ENCODE data around the gene TAF15.

The TAF15 gene

GRCh38 chr17:35808962-35809854 lies at the start of gene TAF15:
TAF15 (plus strand) TSS chr17:35809484; CDS start chr17:35809570, 86 bp downstream.
- peak; percentile 99 for DNase-seq (ENCODE audit: low spot score)

GRCh38 chr17:35760587-35760986 lies 48.7 kb upstream of the TAF15 start, which contains the start of gene C17orf50:
C17orf50 (plus strand) TSS chr17:35760887; CDS start chr17:35760942, 55 bp downstream.
- no peak for DNase-seq (ENCODE audit: low spot score)

- DNase-seq (ENCODE audit: low spot score): no peak
These were observed 47.7 kb upstream of the TAF15 start for GRCh38 chr17:35761601-35762000.

- no peak for DNase-seq (ENCODE audit: low spot score)
These were observed 45.5 kb upstream of the TAF15 start for GRCh38 chr17:35763767-35764122.

GRCh38 chr17:35764123-35764991 lies 44.9 kb upstream of the TAF15 start:
- DNase-seq (ENCODE audit: low spot score): peak; percentile 93

- DNase-seq (ENCODE audit: low spot score): no peak
These were observed 44.1 kb upstream of the TAF15 start for GRCh38 chr17:35765086-35765710.

- DNase-seq (ENCODE audit: low spot score): no peak
These were observed 43.4 kb upstream of the TAF15 start for GRCh38 chr17:35765756-35766488.

- no peak for DNase-seq (ENCODE audit: low spot score)
These were observed 42.8 kb upstream of the TAF15 start for GRCh38 chr17:35766489-35766877.

GRCh38 chr17:35766903-35767510 lies 42.3 kb upstream of the TAF15 start:
- DNase-seq (ENCODE audit: low spot score): peak; percentile 45

- no peak for DNase-seq (ENCODE audit: low spot score)
These were observed 40.5 kb upstream of the TAF15 start for GRCh38 chr17:35768797-35769196.

GRCh38 chr17:35769895-35770486 lies 39.3 kb upstream of the TAF15 start:
- no peak for DNase-seq (ENCODE audit: low spot score)

- no peak for DNase-seq (ENCODE audit: low spot score)
These were observed 36.2 kb upstream of the TAF15 start for GRCh38 chr17:35773129-35773528.

- no peak for DNase-seq (ENCODE audit: low spot score)
These were observed 35.4 kb upstream of the TAF15 start for GRCh38 chr17:35773679-35774425.

GRCh38 chr17:35774499-35774898 lies 34.8 kb upstream of the TAF15 start:
- DNase-seq (ENCODE audit: low spot score): no peak

GRCh38 chr17:35775039-35775438 lies 34.2 kb upstream of the TAF15 start:
- DNase-seq (ENCODE audit: low spot score): no peak

- no peak for DNase-seq (ENCODE audit: low spot score)
These were observed 33.7 kb upstream of the TAF15 start for GRCh38 chr17:35775583-35775982.

GRCh38 chr17:35778641-35779196 lies 30.6 kb upstream of the TAF15 start:
- no peak for DNase-seq (ENCODE audit: low spot score)

- no peak for DNase-seq (ENCODE audit: low spot score)
These were observed 28.3 kb upstream of the TAF15 start for GRCh38 chr17:35780950-35781349.

GRCh38 chr17:35784895-35785294 lies 24.4 kb upstream of the TAF15 start:
- DNase-seq (ENCODE audit: low spot score): no peak

- DNase-seq (ENCODE audit: low spot score): no peak
These were observed 22.3 kb upstream of the TAF15 start for GRCh38 chr17:35786941-35787432.
